SIG-M5 treated with dmso at 0.1 percent for 504 hours (cell line): ENCODE results near the gene RPRML.
"Not testable (repeated sequence)": the region's sequence is repeated elsewhere in the genome, so short reads cannot be mapped to it uniquely, and the experiment has no call there.

Experiments
- DNase-seq: peaks from one replicate; lab custom pipeline; 2025; ENCODE audit not compliant: unreplicated experiment; lab: John Stamatoyannopoulos, UW

The RPRML gene

GRCh38 chr17:46976626-46977270, 2.3 kb downstream of the RPRML start:
- DNase-seq = no peak

GRCh38 chr17:46975287-46975686, 3.8 kb downstream of the RPRML start:
- DNase-seq = peak; percentile 18

- no peak for DNase-seq
Observed at GRCh38 chr17:46974086-46974485, 5.0 kb downstream of the RPRML start.

GRCh38 chr17:46972346-46972745, 6.7 kb downstream of the RPRML start:
- DNase-seq = no peak

- no peak for DNase-seq
Observed at GRCh38 chr17:46971647-46972300, 7.3 kb downstream of the RPRML start.

GRCh38 chr17:46968896-46969295, 10.2 kb downstream of the RPRML start:
- DNase-seq = no peak

GRCh38 chr17:46968224-46968834, 10.7 kb downstream of the RPRML start:
- DNase-seq = no peak

- DNase-seq = no peak
Observed at GRCh38 chr17:46964315-46965265, 14.5 kb downstream of the RPRML start.

- DNase-seq = no peak
Observed at GRCh38 chr17:46963571-46963970, 15.5 kb downstream of the RPRML start.

GRCh38 chr17:46962374-46962790, 16.7 kb downstream of the RPRML start:
- DNase-seq = no peak

- no peak for DNase-seq
Observed at GRCh38 chr17:46960152-46960551, 18.9 kb downstream of the RPRML start.

GRCh38 chr17:46958041-46958591, 20.9 kb downstream of the RPRML start:
- no peak for DNase-seq

GRCh38 chr17:46953191-46953590, 25.9 kb downstream of the RPRML start:
- DNase-seq = not testable (repeated sequence)

- DNase-seq = no peak
Observed at GRCh38 chr17:46952115-46952514, 26.9 kb downstream of the RPRML start.

- no peak for DNase-seq
Observed at GRCh38 chr17:46951706-46952105, 27.3 kb downstream of the RPRML start.

GRCh38 chr17:46950997-46951621, 27.9 kb downstream of the RPRML start:
- DNase-seq = no peak

- no peak for DNase-seq
Observed at GRCh38 chr17:46950342-46950996, 28.6 kb downstream of the RPRML start.

GRCh38 chr17:46949291-46950174, 29.5 kb downstream of the RPRML start:
- no peak for DNase-seq

GRCh38 chr17:46948544-46948943, 30.5 kb downstream of the RPRML start:
- no peak for DNase-seq
